ENCODE data around the gene BRD7.

- TF ChIP-seq CTCF (IDR thresholded peaks at IDR 0.05): no peak
- TF ChIP-seq POLR2A (IDR thresholded peaks at IDR 0.05): no peak
- TF ChIP-seq EP300 (IDR thresholded peaks at IDR 0.05; ENCODE audit: low read depth): no peak
Measured at GRCh38 chr16:50296807-50297206, 72.0 kb downstream of the BRD7 start.

Measured in transverse colon (tissue), 3 donors.